ENCODE results near the gene MANF.
"Not testable (repeated sequence)": the region's sequence is repeated elsewhere in the genome, so short reads cannot be mapped to it uniquely, and the experiment has no call there.

Gene MANF

GRCh38 chr3:51355891-51356578 lies 29.1 kb upstream of the MANF start:
- in situ Hi-C loops (cut with HindIII; ENCODE audit: low sequenced_read_pairs): no loop called here
- H3K4me3 ChIP-seq (ENCODE audit: low read depth, low read length): no peak overlapping the region

DNA sequence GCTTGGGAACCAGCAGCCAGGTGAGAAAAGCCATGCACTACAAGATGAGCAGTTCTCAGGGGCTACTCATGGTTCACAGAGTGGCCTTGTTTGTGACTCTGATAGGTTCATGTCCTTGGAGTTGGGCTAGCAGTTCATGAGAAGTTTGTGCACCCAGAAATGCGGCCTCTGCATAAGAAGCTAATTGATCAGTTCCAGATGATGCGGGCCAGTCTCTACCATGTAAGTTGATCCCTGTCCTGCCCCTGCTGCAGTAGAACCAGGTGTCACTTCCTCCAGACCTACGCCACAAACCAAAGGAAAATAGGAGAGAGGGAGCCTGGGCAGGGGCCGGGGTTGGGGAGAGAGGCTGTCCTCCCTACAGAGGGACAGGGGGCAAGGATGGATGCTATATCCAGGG lies 27.2 kb upstream of the MANF start:
- DNase-seq (ENCODE audit: low read depth, low spot score): no peak
- in situ Hi-C loops (cut with HindIII; ENCODE audit: low sequenced_read_pairs): no loop called here
- no peak for TF ChIP-seq CTCF (IDR thresholded peaks at IDR 0.05; ENCODE audit: low read depth, low read length)
- H3K4me3 ChIP-seq (ENCODE audit: low read depth, low read length): no peak overlapping the region

More at GRCh38 chr3:51355891-51356578, 29.1 kb upstream of the MANF start:
- DNase-seq (ENCODE audit: low read depth, low spot score): no peak
- no peak for TF ChIP-seq CTCF (IDR thresholded peaks at IDR 0.05; ENCODE audit: low read depth, low read length)

- no peak for DNase-seq (ENCODE audit: low read depth, low spot score)
- H3K4me3 ChIP-seq (ENCODE audit: low read depth, low read length): no peak overlapping the region
- no peak for TF ChIP-seq CTCF (IDR thresholded peaks at IDR 0.05; ENCODE audit: low read depth, low read length)
- in situ Hi-C loops (cut with HindIII; ENCODE audit: low sequenced_read_pairs): no loop called here
Measured at GRCh38 chr3:51358981-51359380, 26.1 kb upstream of the MANF start.

DNA sequence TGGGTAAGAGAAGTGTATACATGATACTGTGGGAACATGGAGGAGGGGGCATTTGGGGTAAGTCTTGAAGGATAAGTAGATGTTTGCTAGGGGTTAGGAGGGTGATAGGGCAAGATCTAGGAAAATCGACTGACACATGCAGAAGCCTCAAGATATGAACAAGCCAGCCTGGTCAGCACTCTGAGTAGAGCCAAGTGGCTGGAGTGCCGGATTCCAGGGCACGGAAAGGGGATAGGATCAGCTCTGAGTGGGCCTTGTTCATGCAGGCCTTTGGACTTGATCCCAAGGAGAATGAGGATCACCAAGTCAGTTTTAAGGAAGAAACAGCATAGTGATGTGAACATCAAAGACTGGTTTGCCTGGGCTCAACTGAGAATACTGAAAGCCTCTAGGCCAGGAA lies 24.3 kb upstream of the MANF start:
- in situ Hi-C loops (cut with HindIII; ENCODE audit: low sequenced_read_pairs): no loop called here
- H3K4me3 ChIP-seq (ENCODE audit: low read depth, low read length): no peak overlapping the region
- no peak for DNase-seq (ENCODE audit: low read depth, low spot score)
- no peak for TF ChIP-seq CTCF (IDR thresholded peaks at IDR 0.05; ENCODE audit: low read depth, low read length)

DNA sequence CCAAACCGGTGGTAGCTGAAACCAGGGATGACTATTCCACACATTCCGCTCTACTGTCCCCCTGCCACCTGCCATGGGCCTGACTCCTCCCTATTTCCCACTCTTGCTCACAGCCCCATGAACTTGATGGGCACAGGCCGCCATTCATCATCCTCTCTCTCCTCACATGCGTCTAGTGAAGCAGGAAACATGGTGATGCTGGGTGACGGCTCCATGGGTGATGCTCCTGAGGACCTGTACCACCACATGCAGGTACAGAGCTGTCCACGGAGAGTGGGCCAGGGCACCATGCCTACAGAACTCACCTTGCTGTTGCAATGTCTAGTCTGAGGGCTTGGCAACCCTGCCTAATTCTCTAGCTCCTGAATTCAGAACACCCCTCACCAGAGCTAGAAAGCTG lies 23.3 kb upstream of the MANF start:
- no peak for TF ChIP-seq CTCF (IDR thresholded peaks at IDR 0.05; ENCODE audit: low read depth, low read length)
- H3K4me3 ChIP-seq (ENCODE audit: low read depth, low read length): no peak overlapping the region
- DNase-seq (ENCODE audit: low read depth, low spot score): no peak
- in situ Hi-C loops (cut with HindIII; ENCODE audit: low sequenced_read_pairs): no loop called here

- no peak for TF ChIP-seq CTCF (IDR thresholded peaks at IDR 0.05; ENCODE audit: low read depth, low read length)
- no peak overlapping the region for H3K4me3 ChIP-seq (ENCODE audit: low read depth, low read length)
- in situ Hi-C loops (cut with HindIII; ENCODE audit: low sequenced_read_pairs): no loop called here
- DNase-seq (ENCODE audit: low read depth, low spot score): no peak
Measured at GRCh38 chr3:51362476-51362875, 22.6 kb upstream of the MANF start.

- in situ Hi-C loops (cut with HindIII; ENCODE audit: low sequenced_read_pairs); H3K4me3 ChIP-seq (ENCODE audit: low read depth, low read length); DNase-seq (ENCODE audit: low read depth, low spot score): not testable (repeated sequence)
Measured at GRCh38 chr3:51368276-51368675, 16.8 kb upstream of the MANF start.

All from astrocyte of the spinal cord (primary cell).